RPMI8226 (cell line): ENCODE data around the gene ACTR1A.
A peak's percentile ranks its signal among the peaks of the same experiment; 100 is the strongest.

Experiments
- DNase-seq: peaks from one replicate; pipeline ENCODE4 v3.0.0-alpha.2; 2015

The ACTR1A gene

DNA sequence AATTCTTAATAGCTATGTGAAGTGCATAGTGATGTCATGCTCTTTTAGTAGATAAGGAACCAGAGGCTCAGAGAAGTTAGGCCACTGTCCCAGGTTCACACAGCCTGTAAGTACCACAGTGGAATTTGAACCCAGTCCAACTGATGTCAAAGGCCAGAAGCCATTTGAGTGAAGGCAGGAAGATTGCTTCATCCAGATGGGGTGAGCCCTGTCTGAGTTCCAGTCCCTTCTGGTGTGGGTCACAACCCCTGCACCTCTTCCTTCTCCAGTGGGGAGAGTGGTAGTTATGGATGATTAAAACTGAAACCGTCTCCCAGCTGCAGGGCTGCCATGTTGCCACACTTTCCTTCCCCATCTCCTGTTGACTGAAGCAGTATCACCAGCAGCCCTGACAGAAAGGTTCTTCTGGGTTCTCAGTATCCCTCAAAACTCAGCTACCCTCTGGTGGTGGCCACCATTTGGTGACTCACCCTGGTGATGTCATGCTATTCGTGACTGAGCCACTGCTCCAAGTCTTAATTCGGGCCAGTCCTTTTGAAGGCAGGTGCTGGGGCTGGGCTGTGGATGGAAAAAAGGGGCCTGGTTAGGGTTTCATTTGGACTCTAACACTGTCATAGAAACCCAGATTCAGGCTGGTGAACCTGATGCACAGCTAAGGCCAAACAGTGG is 49.7 kb downstream of the ACTR1A start:
- no peak for DNase-seq

GRCh38 chr10:102451105-102451969 is 51.2 kb downstream of the ACTR1A start, which contains the start of gene C10orf95:
C10orf95 (minus strand) TSS chr10:102451543; CDS start chr10:102451093, 450 bp downstream.
- no peak for DNase-seq

DNA sequence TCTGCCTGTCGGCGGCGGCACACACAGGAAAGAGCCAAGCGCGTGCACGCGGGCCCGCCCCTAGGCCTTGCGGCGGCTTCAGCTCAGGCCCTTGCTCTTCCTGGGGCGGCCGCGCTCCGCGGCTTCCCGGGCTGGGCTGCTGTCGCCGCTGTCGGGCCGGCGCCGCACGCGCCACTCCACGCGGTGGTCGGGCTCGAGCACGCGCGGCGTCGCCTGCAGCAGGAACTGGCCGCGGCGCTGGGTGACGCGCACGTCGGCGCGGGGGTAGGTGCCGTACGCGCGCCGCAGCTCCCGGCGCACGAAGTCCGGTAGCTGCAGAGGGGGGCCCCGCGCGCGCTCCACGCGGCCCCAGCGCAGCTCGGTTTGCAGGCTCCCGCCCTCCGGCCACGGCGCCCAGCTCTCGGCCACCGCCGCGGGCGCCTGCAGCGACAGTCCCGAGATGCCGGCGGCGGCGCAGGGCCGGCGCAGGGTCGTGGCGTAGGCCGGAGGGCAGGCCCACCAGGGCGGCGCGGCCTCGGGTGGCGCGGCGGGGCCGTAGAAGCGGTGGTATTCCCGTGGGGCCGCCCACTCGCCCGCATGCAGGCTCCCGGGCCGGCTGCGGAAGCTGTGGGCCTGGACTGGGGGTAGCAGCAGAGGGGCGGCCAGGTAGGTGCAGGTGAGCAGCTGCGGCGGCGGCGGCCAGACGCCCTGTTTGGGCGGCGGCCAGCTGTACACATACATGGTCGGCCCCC is 52.0 kb downstream of the ACTR1A start:
- peak; percentile 87 for DNase-seq

- DNase-seq, result no peak
Measured at GRCh38 chr10:102450124-102450373, 52.5 kb downstream of the ACTR1A start.

DNA sequence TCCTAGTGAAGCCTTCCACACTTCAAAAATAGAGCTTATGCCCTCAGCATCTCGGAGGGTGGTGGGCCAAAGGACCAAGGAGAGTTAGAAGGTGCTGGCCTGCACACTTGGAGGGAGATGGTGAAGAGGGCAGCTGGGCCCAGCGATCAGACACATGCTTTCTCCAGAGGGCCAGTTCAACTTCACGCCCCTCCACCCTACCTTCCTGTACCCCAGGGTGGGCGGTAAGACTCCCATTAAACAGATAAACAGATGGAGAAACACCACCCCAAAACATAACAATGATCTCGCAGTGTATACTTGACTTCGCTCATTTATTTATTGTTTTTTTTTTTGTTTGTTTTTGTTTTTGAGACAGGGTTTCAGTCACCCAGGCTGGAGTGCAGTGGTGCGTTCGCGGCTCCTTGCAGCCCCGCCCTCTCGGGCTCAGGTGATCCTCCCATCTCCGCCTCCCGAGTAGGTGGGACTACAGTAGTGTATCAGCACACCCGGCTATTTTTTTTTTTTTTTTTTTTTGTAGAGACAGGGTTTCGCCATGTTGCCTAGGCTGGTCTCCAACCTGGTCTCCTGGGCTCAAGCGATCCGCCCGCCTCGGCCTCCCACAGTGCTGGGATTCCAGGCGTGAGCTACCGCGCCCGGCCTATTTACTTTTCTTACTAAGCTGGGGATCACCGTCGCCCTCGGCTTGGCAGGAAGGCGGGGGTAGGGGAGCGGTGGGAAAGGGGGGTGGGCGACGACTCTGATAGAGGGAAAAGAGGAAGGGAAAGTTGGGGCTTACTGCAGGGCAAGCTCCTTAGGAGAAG is 53.0 kb downstream of the ACTR1A start:
- DNase-seq, result peak; percentile 88

DNA sequence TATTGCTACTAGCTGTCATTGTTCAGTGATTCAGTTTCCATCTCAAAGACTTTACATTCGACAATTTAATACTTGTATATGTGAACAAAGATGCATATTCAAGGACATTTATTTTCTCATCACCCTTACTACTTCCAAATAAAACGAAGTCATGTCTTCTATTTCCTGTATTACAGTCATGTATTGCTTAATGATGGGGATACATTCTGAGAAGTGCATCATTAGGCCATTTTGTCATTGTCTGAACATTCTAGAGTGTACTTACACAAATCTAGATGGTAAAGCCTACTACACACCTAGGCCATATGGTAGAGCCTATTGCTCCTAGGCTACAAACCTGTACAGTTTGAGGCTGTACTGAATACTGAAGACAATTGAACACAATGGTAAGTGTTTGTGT is 57.7 kb downstream of the ACTR1A start:
- no peak for DNase-seq

DNA sequence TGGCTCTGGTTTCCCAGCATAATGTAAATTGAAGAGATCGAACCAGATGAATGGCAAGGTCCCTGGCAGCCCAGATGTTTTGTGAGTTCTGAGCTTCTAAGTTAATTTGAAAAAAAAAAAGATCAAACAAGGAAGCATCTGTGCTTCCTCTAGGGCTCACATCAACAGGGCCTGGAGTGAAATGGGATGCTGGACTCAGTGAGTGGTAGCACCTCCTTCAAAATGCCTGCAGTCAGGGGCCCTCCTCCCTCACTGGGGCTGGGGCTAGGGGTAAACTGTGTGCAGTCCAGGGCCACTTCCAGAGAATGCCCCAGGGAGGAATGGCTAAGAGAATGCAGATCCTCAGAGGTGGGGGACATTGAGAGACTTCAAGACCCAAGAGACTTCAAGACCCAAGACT is 64.1 kb downstream of the ACTR1A start:
- DNase-seq, result no peak

DNA sequence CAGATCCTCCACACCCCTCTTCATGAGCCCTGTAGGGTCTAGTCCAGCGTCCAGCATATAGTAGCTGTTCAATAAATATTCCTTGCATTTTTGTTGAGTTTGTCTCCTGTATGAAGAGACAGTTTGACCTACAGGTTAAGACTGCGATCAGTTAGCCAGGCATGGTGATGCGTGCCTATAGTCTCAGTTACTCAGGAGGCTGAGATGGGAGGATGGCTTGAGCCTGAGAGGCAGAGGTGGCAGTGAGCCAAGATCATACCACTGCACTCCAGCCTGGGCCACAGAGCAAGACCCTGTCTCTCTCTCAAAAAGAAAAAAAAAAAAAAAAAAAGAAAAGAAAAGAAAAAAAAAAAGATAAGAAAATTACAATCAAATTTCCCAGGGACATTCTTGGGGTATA is 65.0 kb downstream of the ACTR1A start:
- no peak for DNase-seq

DNA sequence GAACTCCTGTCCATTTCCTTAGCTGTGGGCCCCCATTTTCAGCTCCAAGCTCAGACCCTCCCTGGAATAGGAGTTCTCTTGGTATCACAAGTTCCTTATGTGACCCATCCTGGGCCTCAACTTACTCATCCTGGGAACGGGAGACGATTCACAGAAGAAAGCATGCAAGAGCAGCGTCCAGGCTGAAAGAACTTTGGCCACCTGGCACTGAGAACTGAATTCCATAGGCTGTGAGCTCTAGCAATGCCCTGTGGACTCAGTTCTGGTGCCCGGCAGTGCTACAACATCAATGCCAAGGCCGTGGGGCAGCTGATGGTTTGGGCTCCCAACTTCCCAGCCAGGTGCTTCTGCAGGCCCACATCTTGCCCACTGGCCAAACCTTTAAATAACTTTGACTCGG is 66.2 kb downstream of the ACTR1A start:
- no peak for DNase-seq

GRCh38 chr10:102435529-102436233 is 66.8 kb downstream of the ACTR1A start:
- DNase-seq, result no peak

DNA sequence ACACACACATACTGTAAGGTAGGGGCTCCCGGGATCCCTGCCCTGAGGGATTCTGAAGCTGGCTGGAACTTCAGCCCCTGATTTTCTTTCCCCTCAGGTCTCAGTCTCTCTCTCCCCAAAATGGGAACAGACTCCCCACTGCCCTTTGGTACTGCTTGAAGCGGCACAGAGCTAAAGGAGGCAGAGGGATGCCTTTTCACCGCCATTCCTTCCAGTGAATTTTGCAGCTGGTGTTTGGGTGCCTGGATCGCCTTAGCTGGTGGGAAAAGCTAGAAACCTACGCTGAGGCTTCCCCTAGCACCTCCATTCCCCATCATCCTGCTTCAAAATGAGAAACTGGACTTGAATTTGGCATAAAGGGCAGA is 67.4 kb downstream of the ACTR1A start:
- no peak for DNase-seq

DNA sequence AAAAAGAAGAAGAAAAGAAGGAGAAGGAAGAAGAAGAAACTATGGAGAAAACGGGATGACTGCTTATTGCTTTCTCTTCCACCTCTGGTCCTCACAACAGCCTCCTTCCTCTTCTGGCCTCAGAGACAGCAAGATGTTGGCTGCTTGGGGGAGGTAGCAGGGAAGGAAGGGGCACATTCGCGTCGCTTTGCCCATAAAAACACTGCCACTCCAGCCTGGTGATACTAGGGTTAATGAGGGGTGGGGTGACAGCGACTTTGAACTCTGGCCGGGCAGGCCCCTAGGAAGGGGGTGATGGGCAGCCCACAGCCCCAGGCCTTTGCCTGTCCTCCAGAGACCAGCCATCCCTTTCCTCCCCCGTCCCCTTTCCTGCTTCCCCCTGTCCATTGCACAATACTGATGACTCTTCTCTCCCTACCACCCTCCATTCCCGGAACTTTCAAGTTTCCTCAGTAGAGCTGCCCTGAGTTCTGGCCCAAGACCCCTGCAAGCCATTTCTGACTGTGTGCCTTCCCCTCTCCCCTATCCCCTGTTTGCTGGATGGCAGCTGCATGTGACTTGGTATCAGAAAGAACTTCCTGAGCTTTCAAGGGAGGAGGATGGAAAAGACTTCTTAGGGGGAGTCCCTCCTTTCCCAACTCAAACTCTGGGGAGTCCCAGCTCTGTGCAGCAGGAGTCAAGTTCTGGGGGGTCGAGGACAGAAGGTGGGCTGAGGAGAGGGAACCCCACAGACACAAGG is 67.9 kb downstream of the ACTR1A start:
- no peak for DNase-seq

DNA sequence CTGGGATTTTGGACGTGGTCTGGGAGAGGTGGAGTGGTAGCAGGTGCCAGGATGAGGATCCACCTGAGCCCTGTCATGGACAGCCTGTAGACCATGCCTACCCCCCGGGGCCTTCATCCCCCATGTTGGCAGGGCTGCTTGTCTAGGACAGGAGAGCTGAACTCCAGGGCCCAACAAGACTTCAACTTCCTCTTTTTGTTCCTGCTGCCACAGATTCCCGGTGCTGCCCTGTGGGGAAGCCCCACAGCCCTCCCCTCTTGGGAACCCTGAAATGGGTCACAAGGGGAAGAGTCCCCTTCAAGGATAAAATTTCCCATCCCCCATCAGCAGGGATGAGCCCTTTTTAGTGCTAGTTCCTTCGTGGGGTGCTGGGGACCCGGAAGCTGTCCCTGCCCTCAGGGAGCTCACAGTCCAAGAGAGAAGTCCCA is 68.9 kb downstream of the ACTR1A start:
- no peak for DNase-seq

DNA sequence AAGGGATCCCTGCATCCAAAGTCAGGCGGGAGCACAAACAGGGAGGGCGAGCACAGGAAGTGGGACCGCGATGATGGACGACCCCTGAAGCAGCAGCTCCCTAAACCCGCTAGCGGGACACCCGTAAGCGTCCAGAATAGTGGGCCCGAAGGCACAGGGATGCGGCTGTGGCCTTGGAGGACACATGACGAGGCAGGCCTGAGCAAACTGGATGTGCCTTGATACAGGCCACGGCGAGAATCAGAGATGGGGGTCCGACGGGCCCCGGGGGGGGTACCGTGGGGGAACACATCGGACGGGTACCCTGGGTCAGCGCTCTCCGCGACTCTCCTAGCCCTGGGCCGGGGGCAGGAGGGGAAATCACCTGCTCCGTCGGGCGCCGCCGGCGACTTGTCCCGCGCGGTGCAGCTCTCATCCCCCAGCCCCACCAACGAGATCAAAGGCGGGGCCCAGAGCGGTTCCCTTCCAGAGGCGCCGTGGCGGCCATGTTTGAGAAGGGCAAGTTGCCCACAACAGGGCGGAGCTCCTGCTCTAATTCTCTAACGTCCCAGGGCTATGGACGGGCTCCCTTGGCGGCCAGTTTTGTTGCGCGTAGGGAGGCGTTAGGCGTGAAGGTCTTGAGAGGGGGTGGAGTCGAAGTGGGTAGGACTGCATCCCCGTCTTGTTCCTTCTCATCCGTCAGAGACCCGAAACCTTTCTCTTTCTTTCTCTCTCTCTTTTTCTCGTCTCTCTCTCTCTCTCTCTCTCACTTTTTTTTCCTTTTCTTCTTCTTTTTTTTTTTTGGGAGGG is 70.2 kb downstream of the ACTR1A start, which contains the start of gene CUEDC2:
CUEDC2 (minus strand) TSS at position 413 of the 789 bp plus-strand sequence. CDS start 7,386 bp downstream, outside the sequence.
- DNase-seq, result peak; percentile 94

DNA sequence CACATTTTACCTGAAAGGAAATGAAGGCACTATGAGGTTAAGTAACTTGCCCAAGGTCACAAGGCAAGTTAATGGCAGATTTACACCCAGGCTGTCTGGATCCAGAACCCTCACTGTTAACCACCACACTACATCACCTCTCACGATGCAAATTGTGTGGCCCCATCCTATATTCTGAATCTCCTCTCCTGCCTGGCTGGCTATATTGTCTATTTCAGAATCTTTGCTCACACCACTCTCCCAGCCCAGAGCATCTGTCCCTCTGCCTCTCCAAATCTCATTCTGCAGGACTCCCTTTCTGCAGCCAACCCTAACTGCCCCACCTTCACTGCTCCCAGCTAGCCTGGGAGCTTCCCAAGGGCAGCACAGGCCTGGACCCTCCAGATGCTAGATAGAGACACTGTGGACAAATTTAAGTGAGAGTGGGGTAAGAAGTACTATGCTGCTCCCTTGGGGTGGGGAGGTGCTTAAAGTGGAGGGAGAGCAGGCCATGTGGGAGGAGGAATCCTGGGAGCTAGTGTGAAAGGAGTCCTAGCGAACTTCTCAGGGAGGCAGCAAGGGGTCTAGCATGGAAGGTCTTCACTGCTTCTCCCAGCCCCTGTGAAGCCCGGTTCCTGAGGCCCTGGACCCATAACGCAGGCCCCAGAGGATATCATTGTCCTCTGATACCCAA is 70.9 kb downstream of the ACTR1A start:
- no peak for DNase-seq

GRCh38 chr10:102429468-102429867 is 73.0 kb downstream of the ACTR1A start:
- DNase-seq, result no peak
